Liver (tissue), 2 donors: ENCODE results near the gene ATP2C2.

ENCODE experiments used
- CTCF ChIP-seq: fragments of 150-350 bp; IDR thresholded peaks from 2 replicates; pipeline ENCODE4 v1.5.1; 2017; ENCODE audit warnings: improper control_type of control experiment, low read depth, low read length; ENCODE audit not compliant: missing input control
- MAX ChIP-seq: IDR thresholded peaks from 2 replicates; pipeline ENCODE4 v1.6.1; 2016; ENCODE audit warnings: antibody characterized with exemption
- donor health status: healthy.

- TF ChIP-seq MAX (no peak), CTCF (no peak)
Observed at GRCh38 chr16:84448444-84448843, 80.1 kb downstream of the ATP2C2 start.
